Breast epithelium (tissue), 4 donors: ENCODE results near the gene OSCP1. TPM values are rescaled to one million over a fixed set of nuclear protein-coding genes. Genes with fewer than 3 reads are reported as not detected.
"Not testable (repeated sequence)": the region's sequence is repeated elsewhere in the genome, so short reads cannot be mapped to it uniquely, and the experiment has no call there.

ENCODE experiments used
- DNase-seq, 2 donors: peaks; one replicate each; pipeline ENCODE4 v3.0.0-alpha.2; 2019; ENCODE audit warnings: low spot score in 2 of 2
- H3K27ac ChIP-seq, 2 donors: fragments of 200-600 bp; sonication (generic) in 1 of 2; one replicate each; pipeline ENCODE4 v1.5.1; 2016 to 2019; ENCODE audit warnings: mild to moderate bottlenecking in 1 of 2
- H3K27me3 ChIP-seq, 2 donors: fragments of 200-600 bp; sonication (generic) in 1 of 2; one replicate each; pipeline versions ENCODE4 v1.5.1 to v1.6.0; 2017 to 2019; ENCODE audit warnings: control low read depth in 1 of 2, mild to moderate bottlenecking in 1 of 2
- H3K36me3 ChIP-seq: fragments of 200-600 bp; one replicate; pipeline ENCODE4 v1.5.1; 2019
- H3K4me1 ChIP-seq, 2 donors: fragments of 200-600 bp; sonication (generic); one replicate each; pipeline ENCODE4 v1.5.1; 2016 to 2019; ENCODE audit warnings: control low read depth in 1 of 2
- H3K4me3 ChIP-seq, 3 donors: fragments of 200-600 bp; sonication (generic); 1 replicate in 2 of 3; 2 replicates in 1 of 3; pipeline ENCODE4 v1.5.1; 2016 to 2019; ENCODE audit warnings: mild to moderate bottlenecking in 3 of 3, moderate library complexity in 2 of 3
- H3K9me3 ChIP-seq, 2 donors: fragments of 200-600 bp; sonication (generic) in 1 of 2; one replicate each; pipeline ENCODE4 v1.5.1; 2016 to 2019; ENCODE audit warnings: control low read depth in 1 of 2
- POLR2A ChIP-seq: fragments of 450-650 bp; IDR thresholded peaks from one replicate; pipeline ENCODE4 v1.6.1; 2016; ENCODE audit warnings: antibody characterized with exemption, mild to moderate bottlenecking, moderate library complexity
- POLR2AphosphoS5 ChIP-seq, 3 donors: sonication (generic); formaldehyde crosslinking; IDR thresholded peaks; one replicate each; pipeline ENCODE4 v1.6.1; 2017; ENCODE audit warnings: antibody characterized with exemption in 3 of 3
- intact Hi-C: fragments of 100-400 bp; cut with DNase I; formaldehyde crosslinking; loops from one replicate; pipeline ENCODE4 v1.15.1; 2023; ENCODE audit warnings: low total_unique reads
- total RNA-seq, 3 donors: library from RNA; depleted of rRNA; stranded (reverse); fragments of >200 nt; gene quantifications; one replicate each; pipeline ENCODE4 v1.1.0, GENCODE V29; 2016
- TF ChIP-seq, protein P1 (sequence below), 3 donors: fragments of 450-650 bp; IDR thresholded peaks; one replicate each; pipeline ENCODE4 v1.5.1; 2016 to 2017; ENCODE audit warnings: antibody characterized with exemption in 3 of 3, mild to moderate bottlenecking in 3 of 3, moderate library complexity in 3 of 3

The OSCP1 gene
- total RNA-seq, 3 donors from 2014 or later = 12.5 to 19.3 (median 15.1) TPM

DNA sequence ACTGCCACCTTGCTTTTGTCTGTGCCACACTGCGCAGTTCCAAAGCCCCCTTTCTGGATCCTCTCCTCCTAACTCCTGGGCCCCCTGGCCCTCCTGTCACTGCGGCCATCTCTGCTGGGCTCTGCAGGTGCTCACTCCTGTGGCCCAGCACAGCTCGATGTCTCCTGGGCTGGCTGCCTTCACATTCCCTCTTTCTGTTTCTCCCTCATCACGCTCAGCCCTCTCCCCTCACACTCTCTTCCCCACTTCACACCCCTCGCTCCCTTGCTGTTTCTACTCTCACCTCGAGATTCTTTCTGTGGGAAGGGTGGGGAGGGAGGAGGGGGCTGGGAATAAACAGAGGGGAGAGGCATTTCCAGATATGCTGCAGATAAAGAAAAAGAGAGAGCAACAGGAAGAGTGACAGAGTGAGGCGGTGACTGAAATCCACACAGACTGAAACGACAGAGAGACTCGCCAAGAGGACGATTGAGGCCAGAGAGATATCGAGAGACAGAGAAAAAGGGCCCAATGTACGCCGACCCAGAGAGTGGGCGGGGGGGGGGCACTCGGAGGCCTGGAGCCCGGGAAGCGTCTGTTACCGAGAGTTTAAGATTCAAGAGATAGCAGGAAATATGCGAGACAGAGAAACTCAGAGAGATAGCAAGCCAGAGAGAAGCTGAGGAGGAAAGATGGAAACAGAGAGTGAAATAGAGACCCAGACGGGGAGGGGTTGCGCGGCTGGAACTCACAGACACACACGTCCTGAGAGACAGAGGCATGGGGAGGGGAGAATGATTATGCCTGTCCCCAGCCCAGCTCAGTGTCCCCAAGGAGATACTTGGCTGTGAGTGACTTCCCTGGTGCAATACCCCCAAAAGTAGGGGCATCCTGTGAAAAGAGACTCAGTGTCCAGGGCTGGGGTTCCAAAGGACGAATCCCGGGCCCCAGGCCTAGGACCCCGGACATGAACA is 31.8 kb upstream of the OSCP1 start:
- no peaks in the 10 kb centered on the region for H3K9me3 ChIP-seq
- no peaks in the 10 kb centered on the region for H3K4me1 ChIP-seq
- no peak for DNase-seq
- H3K4me3 ChIP-seq = peak overlapping the region; percentile 2 to 37 (median 20)
- H3K36me3 ChIP-seq = no peaks in the 10 kb centered on the region
- no peak for TF ChIP-seq POLR2AphosphoS5 (IDR thresholded peaks at IDR 0.05)
- TF ChIP-seq POLR2A = no peak
- TF ChIP-seq, protein P1, sequence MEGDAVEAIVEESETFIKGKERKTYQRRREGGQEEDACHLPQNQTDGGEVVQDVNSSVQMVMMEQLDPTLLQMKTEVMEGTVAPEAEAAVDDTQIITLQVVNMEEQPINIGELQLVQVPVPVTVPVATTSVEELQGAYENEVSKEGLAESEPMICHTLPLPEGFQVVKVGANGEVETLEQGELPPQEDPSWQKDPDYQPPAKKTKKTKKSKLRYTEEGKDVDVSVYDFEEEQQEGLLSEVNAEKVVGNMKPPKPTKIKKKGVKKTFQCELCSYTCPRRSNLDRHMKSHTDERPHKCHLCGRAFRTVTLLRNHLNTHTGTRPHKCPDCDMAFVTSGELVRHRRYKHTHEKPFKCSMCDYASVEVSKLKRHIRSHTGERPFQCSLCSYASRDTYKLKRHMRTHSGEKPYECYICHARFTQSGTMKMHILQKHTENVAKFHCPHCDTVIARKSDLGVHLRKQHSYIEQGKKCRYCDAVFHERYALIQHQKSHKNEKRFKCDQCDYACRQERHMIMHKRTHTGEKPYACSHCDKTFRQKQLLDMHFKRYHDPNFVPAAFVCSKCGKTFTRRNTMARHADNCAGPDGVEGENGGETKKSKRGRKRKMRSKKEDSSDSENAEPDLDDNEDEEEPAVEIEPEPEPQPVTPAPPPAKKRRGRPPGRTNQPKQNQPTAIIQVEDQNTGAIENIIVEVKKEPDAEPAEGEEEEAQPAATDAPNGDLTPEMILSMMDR (IDR thresholded peaks at IDR 0.05) = no peak
- H3K27ac ChIP-seq = peak overlapping the region; percentile 14 to 55
- H3K27me3 ChIP-seq = no peaks in the 10 kb centered on the region
- intact Hi-C loops = no loop called here

DNA sequence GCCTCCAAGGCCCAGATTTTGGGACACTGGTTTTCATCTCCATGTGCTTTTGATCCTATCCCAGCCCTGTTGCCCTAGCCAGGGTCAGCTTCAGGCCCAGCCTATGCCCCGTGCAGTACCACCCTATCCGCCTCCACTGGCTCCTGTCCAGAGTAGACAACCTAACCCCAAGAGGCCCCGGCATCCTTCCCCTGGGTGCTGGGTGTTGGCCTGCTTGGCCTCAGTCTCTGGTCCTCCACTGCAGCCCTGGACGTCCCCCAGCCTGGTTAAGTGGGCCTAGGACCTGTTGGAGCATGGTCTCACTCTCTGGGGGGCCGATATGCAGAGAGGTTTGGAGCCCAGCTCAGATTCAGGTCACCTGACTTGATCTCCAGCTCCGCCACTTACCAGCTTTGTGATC is 30.8 kb upstream of the OSCP1 start:
- Histone ChIP-seq H3K27me3 (no peaks in the 10 kb centered on the region), H3K27ac (no peak overlapping the region), H3K4me3 (no peak overlapping the region), H3K4me1 (no peaks in the 10 kb centered on the region), H3K9me3 (no peaks in the 10 kb centered on the region), H3K36me3 (no peaks in the 10 kb centered on the region)
- intact Hi-C loops = no loop called here
- DNase-seq = no peak
- TF ChIP-seq POLR2A = no peak
- TF ChIP-seq, protein P1 (IDR thresholded peaks at IDR 0.05) = no peak
- no peak for TF ChIP-seq POLR2AphosphoS5 (IDR thresholded peaks at IDR 0.05)

DNA sequence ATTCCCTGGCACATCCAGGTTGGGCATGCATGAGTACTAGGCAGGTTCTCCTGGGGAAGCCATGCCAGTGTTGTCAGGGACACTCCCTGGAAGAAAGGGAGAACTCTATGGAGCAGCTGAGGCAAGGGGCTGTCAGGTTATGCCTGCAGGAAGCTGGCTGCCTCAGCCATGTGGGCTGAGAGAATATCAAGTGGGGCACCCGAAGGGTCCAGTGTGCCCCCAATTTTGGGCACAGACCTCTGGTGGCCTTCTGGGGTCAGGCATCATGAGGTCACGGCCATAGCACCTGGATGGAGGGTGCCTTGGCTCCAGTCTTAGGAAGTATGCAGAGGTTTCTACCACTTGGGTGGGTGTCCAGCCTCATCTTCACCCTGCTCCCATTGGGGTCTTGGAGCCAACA is 29.9 kb upstream of the OSCP1 start:
- no peaks in the 10 kb centered on the region for H3K9me3 ChIP-seq
- no peaks in the 10 kb centered on the region for H3K4me1 ChIP-seq
- peak overlapping the region in 1 of 2 donors; percentile 19 for H3K27ac ChIP-seq
- H3K36me3 ChIP-seq = no peaks in the 10 kb centered on the region
- H3K4me3 ChIP-seq = no peak overlapping the region
- DNase-seq = no peak
- H3K27me3 ChIP-seq = no peaks in the 10 kb centered on the region
- intact Hi-C loops = no loop called here
- TF ChIP-seq, protein P1 (IDR thresholded peaks at IDR 0.05) = no peak
- TF ChIP-seq POLR2AphosphoS5 (IDR thresholded peaks at IDR 0.05) = no peak
- no peak for TF ChIP-seq POLR2A

GRCh38 chr1:36479505-36480051 is 29.3 kb upstream of the OSCP1 start:
- TF ChIP-seq POLR2AphosphoS5 (IDR thresholded peaks at IDR 0.05) (no peak), POLR2A (no peak)
- TF ChIP-seq, protein P1 (IDR thresholded peaks at IDR 0.05) = no peak
- Histone ChIP-seq H3K4me1 (no peaks in the 10 kb centered on the region), H3K27me3 (no peaks in the 10 kb centered on the region), H3K4me3 (no peak overlapping the region), H3K27ac (peak overlapping the region in 1 of 2 donors; percentile 19), H3K36me3 (no peaks in the 10 kb centered on the region), H3K9me3 (no peaks in the 10 kb centered on the region)
- no peak for DNase-seq
- intact Hi-C loops = no loop called here

GRCh38 chr1:36477615-36478014 is 27.4 kb upstream of the OSCP1 start:
- intact Hi-C loops, H3K36me3 ChIP-seq, H3K4me1 ChIP-seq, DNase-seq, H3K9me3 ChIP-seq, H3K4me3 ChIP-seq, H3K27me3 ChIP-seq, H3K27ac ChIP-seq: not testable (repeated sequence)
